HTERT RPE-1 (cell line): ENCODE data around the gene GAS6.

Source experiments
- in situ Hi-C: fragments of 300-500 bp; cut with MboI; formaldehyde crosslinking; loops from 4 replicates; pipeline ENCODE4 v1.14.3; 2020; ENCODE audit warnings: low sequenced_read_pairs

Gene GAS6

GRCh38 chr13:113852536-113853517 lies 11.0 kb downstream of the GAS6 start:
- in situ Hi-C loops = no loop called here

- in situ Hi-C loops = no loop called here
These were observed 11.9 kb downstream of the GAS6 start for GRCh38 chr13:113851826-113852535.

- in situ Hi-C loops = no loop called here
These were observed 12.4 kb downstream of the GAS6 start for GRCh38 chr13:113851480-113851803.

- in situ Hi-C loops = no loop called here
These were observed 13.0 kb downstream of the GAS6 start for GRCh38 chr13:113850722-113851479.

GRCh38 chr13:113849981-113850721 lies 13.7 kb downstream of the GAS6 start:
- in situ Hi-C loops = no loop called here

- in situ Hi-C loops = no loop called here
These were observed 14.3 kb downstream of the GAS6 start for GRCh38 chr13:113849546-113849945.

GRCh38 chr13:113848431-113849260 lies 15.2 kb downstream of the GAS6 start:
- in situ Hi-C loops = no loop called here

- in situ Hi-C loops = no loop called here
These were observed 15.9 kb downstream of the GAS6 start for GRCh38 chr13:113848020-113848419.

- in situ Hi-C loops = no loop called here
These were observed 17.1 kb downstream of the GAS6 start for GRCh38 chr13:113846636-113847318.

GRCh38 chr13:113845723-113846635 lies 17.9 kb downstream of the GAS6 start:
- in situ Hi-C loops = no loop called here

GRCh38 chr13:113845055-113845454 lies 18.8 kb downstream of the GAS6 start:
- in situ Hi-C loops = no loop called here

- in situ Hi-C loops = no loop called here
These were observed 19.9 kb downstream of the GAS6 start for GRCh38 chr13:113843864-113844556.

- in situ Hi-C loops = no loop called here
These were observed 20.7 kb downstream of the GAS6 start for GRCh38 chr13:113843063-113843654.

GRCh38 chr13:113842336-113843062 lies 21.4 kb downstream of the GAS6 start:
- in situ Hi-C loops = no loop called here

- in situ Hi-C loops = no loop called here
These were observed 22.6 kb downstream of the GAS6 start for GRCh38 chr13:113841353-113841650.

GRCh38 chr13:113840541-113841352 lies 23.1 kb downstream of the GAS6 start:
- in situ Hi-C loops = no loop called here
